Neural progenitor cell (in vitro differentiated cells): ENCODE data around the gene MGLL. TPM values are rescaled to one million over a fixed set of nuclear protein-coding genes. Genes with fewer than 3 reads are reported as not detected.
A peak's percentile ranks its signal among the peaks of the same experiment; 100 is the strongest.

Experiments used
- DNase-seq: peaks from one replicate; pipeline ENCODE4 v3.0.0-alpha.2; 2016; ENCODE audit warnings: low spot score
- H2AFZ ChIP-seq: fragments of 200-600 bp; sonication (generic); replicated peaks from 2 replicates; pipeline ENCODE4 v1.6.1; 2016; ENCODE audit warnings: antibody characterized with exemption
- H3F3A ChIP-seq: fragments of 200-600 bp; sonication (generic); 2 replicates; pipeline ENCODE4 v1.6.1; 2016; ENCODE audit warnings: antibody characterized with exemption, low read depth
- H3K27ac ChIP-seq: fragments of 200-600 bp; sonication (generic); 2 replicates; pipeline ENCODE4 v1.5.1; 2016; ENCODE audit warnings: mild to moderate bottlenecking
- H3K27me3 ChIP-seq: fragments of 200-600 bp; sonication (generic); 2 replicates; pipeline ENCODE4 v1.6.1; 2016; ENCODE audit warnings: mild to moderate bottlenecking, moderate library complexity
- H3K36me3 ChIP-seq: fragments of 200-600 bp; sonication (generic); 2 replicates; pipeline ENCODE4 v1.5.1; 2016
- H3K4me1 ChIP-seq: fragments of 200-600 bp; sonication (generic); 2 replicates; pipeline ENCODE4 v1.6.1; 2016; ENCODE audit warnings: mixed run types
- H3K4me2 ChIP-seq: fragments of 200-600 bp; sonication (generic); 2 replicates; pipeline ENCODE4 v1.6.1; 2016
- H3K4me3 ChIP-seq: fragments of 200-600 bp; sonication (generic); 2 replicates; pipeline ENCODE4 v1.5.1; 2016
- H3K79me2 ChIP-seq: fragments of 200-600 bp; sonication (generic); 2 replicates; pipeline ENCODE4 v1.6.1; 2016; ENCODE audit warnings: low read depth
- H3K9ac ChIP-seq: fragments of 200-600 bp; sonication (generic); 2 replicates; pipeline ENCODE4 v1.6.1; 2016
- H3K9me3 ChIP-seq: fragments of 200-600 bp; sonication (generic); 2 replicates; pipeline ENCODE4 v1.5.1; 2016; ENCODE audit warnings: low read depth
- H4K20me1 ChIP-seq: fragments of 200-600 bp; sonication (generic); 2 replicates; pipeline ENCODE4 v1.6.1; 2016; ENCODE audit warnings: low read depth
- H3K27ac Mint-ChIP-seq: 3 replicates; pipeline ENCODE4 v1.8.0; 2021; ENCODE audit warnings: mixed read lengths
- H3K27me3 Mint-ChIP-seq: 2 replicates; pipeline ENCODE4 v1.8.0; 2022; ENCODE audit warnings: low read depth, mild to moderate bottlenecking, inconsistent platforms, moderate library complexity, mixed read lengths; ENCODE audit not compliant: insufficient read depth
- H3K36me3 Mint-ChIP-seq: 3 replicates; pipeline ENCODE4 v1.8.0; 2021; ENCODE audit warnings: mixed read lengths
- H3K4me1 Mint-ChIP-seq: 3 replicates; pipeline ENCODE4 v1.8.0; 2021; ENCODE audit warnings: mixed read lengths
- H3K4me3 Mint-ChIP-seq: 3 replicates; pipeline ENCODE4 v1.8.0; 2021; ENCODE audit warnings: mild to moderate bottlenecking, moderate library complexity, mixed read lengths
- H3K9me3 Mint-ChIP-seq: 3 replicates; pipeline ENCODE4 v1.8.0; 2020; ENCODE audit warnings: mixed read lengths
- EZH2 ChIP-seq: fragments of 200-600 bp; sonication (generic); IDR thresholded peaks from 2 replicates; pipeline ENCODE4 v1.6.1; 2017; ENCODE audit warnings: antibody characterized with exemption, mild to moderate bottlenecking, moderate library complexity
- EZH2phosphoT487 ChIP-seq: fragments of 200-600 bp; sonication (generic); IDR thresholded peaks from 2 replicates; pipeline ENCODE4 v1.6.1; 2017; ENCODE audit warnings: antibody characterized with exemption
- total RNA-seq: library from RNA; depleted of rRNA; stranded (reverse); fragments of >200 nt; gene quantifications from 2 replicates; pipeline ENCODE4 v1.2.3, GENCODE V29; 2015; ENCODE audit warnings: low replicate concordance
- TF ChIP-seq, protein P1 (sequence below): fragments of 200-600 bp; sonication (generic); IDR thresholded peaks from 2 replicates; pipeline ENCODE4 v1.5.1; 2017; ENCODE audit warnings: antibody characterized with exemption, mild to moderate bottlenecking

The MGLL gene
- total RNA-seq, 1 donor from 2014 or later, result 0.15 TPM

DNA sequence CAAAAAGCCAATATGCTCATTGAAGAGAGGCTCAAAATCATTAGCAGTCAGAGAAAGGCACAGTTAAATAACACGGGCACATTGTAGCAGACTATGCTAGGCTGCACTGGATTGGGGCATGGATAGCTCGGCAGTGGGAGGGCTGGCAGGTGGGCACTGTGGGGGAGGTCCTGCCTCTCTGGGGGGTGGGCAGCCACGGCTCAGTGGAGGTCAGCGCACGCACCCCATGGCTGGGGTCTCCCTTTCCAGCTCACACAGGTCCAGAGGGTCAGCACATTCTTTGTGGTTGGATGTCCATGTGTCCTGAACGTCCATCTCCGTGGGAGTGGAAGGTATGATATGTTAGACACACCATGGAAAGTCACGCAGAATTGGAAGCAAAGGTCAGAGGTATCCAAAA is 18.4 kb upstream of the MGLL start:
- H3K27ac ChIP-seq, result no peak overlapping the region
- no peaks in the 10 kb centered on the region for H3K79me2 ChIP-seq
- no peak overlapping the region for H3K27ac Mint-ChIP-seq
- H4K20me1 ChIP-seq, result no peaks in the 10 kb centered on the region
- no peaks in the 10 kb centered on the region for H3K27me3 ChIP-seq
- TF ChIP-seq EZH2phosphoT487 (no peak), EZH2 (no peak)
- TF ChIP-seq, protein P1, sequence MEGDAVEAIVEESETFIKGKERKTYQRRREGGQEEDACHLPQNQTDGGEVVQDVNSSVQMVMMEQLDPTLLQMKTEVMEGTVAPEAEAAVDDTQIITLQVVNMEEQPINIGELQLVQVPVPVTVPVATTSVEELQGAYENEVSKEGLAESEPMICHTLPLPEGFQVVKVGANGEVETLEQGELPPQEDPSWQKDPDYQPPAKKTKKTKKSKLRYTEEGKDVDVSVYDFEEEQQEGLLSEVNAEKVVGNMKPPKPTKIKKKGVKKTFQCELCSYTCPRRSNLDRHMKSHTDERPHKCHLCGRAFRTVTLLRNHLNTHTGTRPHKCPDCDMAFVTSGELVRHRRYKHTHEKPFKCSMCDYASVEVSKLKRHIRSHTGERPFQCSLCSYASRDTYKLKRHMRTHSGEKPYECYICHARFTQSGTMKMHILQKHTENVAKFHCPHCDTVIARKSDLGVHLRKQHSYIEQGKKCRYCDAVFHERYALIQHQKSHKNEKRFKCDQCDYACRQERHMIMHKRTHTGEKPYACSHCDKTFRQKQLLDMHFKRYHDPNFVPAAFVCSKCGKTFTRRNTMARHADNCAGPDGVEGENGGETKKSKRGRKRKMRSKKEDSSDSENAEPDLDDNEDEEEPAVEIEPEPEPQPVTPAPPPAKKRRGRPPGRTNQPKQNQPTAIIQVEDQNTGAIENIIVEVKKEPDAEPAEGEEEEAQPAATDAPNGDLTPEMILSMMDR, result no peak
- H3K9me3 ChIP-seq, result no peaks in the 10 kb centered on the region
- H3K4me3 ChIP-seq, result no peak overlapping the region
- H3K27me3 Mint-ChIP-seq, result peaks cover 15% of the 10 kb centered on the region
- no peaks in the 10 kb centered on the region for H3K9me3 Mint-ChIP-seq
- no peak overlapping the region for H2AFZ ChIP-seq
- no peak overlapping the region for H3K9ac ChIP-seq
- H3K4me1 Mint-ChIP-seq, result peaks cover 3% of the 10 kb centered on the region
- no peaks in the 10 kb centered on the region for H3K36me3 Mint-ChIP-seq
- H3K36me3 ChIP-seq, result no peaks in the 10 kb centered on the region
- DNase-seq, result no peak
- no peak overlapping the region for H3K4me2 ChIP-seq
- peaks cover 11% of the 10 kb centered on the region for H3K4me1 ChIP-seq
- peaks cover 7% of the 10 kb centered on the region for H3F3A ChIP-seq
- no peak overlapping the region for H3K4me3 Mint-ChIP-seq

DNA sequence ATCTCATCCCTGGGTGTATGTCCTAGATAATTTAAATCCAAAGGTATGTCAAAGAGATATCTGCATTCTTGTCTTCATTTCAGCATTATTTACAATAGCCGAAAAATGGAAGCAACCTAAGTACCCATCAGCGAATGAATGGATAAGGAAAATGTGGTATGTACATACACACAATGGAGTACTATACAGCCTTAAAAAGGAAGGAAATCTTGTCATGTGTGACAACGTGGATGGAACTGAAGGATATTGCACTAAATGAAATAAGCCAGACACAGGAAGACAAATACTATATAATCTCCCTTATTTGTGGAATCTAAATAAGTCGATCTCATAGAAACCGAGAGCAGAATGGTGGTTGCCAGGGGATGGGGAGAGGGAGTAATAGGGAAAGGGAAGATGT is 16.8 kb upstream of the MGLL start:
- no peaks in the 10 kb centered on the region for H3K9me3 Mint-ChIP-seq
- Histone ChIP-seq H3K27ac (no peak overlapping the region), H3K4me1 (peaks cover 11% of the 10 kb centered on the region), H3K27me3 (no peaks in the 10 kb centered on the region), H3K36me3 (no peaks in the 10 kb centered on the region), H3K4me3 (no peak overlapping the region), H3K79me2 (no peaks in the 10 kb centered on the region), H3F3A (peaks cover 7% of the 10 kb centered on the region), H3K4me2 (no peak overlapping the region), H2AFZ (no peak overlapping the region), H3K9me3 (no peaks in the 10 kb centered on the region), H4K20me1 (no peaks in the 10 kb centered on the region), H3K9ac (no peak overlapping the region)
- H3K36me3 Mint-ChIP-seq, result no peaks in the 10 kb centered on the region
- H3K27ac Mint-ChIP-seq, result no peak overlapping the region
- H3K4me1 Mint-ChIP-seq, result peaks cover 8% of the 10 kb centered on the region
- no peak for DNase-seq
- TF ChIP-seq EZH2phosphoT487, result no peak
- TF ChIP-seq, protein P1, result no peak
- no peak overlapping the region for H3K4me3 Mint-ChIP-seq
- H3K27me3 Mint-ChIP-seq, result peaks cover 13% of the 10 kb centered on the region

DNA sequence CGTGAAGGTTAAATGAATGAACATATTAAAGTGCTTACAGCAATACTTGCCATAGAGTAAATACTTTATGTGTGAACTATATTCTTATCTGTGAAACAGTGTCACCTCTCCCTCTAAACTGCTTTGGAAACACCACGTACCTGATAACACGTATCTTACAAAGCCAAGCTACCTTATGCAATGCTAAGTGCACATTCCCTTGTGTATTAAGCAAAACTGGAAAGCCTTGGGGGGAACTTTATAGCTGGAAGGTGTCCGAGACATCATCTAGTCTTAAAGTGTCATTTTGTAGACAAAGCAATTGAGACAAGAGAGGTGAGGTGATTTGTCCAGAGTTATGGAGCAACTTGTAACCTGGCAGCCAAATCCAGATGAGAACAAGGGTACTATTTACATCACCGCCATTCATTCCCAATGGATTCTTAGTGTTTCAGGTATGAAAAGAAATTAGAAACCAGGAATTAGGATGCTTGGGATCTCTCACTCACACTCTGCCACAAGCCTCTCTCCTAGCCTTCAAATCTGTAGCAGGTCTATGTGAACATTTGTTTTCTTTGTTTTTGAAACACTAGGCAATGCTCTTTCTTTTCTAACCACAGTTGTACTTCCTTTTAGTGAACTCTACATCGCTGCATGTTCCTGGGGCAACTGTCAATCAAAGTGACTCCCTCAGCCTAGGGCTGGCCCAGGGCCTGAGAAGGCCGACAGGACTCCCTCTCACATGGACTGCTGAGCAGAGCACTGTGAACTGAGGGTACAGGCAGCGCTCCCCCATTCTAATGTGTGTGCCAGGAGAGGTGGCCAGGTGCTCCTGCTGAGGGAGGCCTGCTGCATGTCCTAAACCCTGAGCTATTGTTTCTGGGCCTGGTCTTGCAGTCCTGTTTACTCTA is 13.9 kb upstream of the MGLL start:
- DNase-seq, result no peak
- Histone ChIP-seq H4K20me1 (no peaks in the 10 kb centered on the region), H3K27me3 (no peaks in the 10 kb centered on the region), H3K9ac (no peak overlapping the region), H3K79me2 (no peaks in the 10 kb centered on the region), H2AFZ (peak overlapping the region; percentile 80), H3K4me1 (peaks cover 11% of the 10 kb centered on the region), H3K4me2 (peak overlapping the region; percentile 18), H3K4me3 (no peak overlapping the region), H3F3A (peaks cover 7% of the 10 kb centered on the region), H3K36me3 (no peaks in the 10 kb centered on the region), H3K27ac (peak overlapping the region; percentile 37), H3K9me3 (no peaks in the 10 kb centered on the region)
- no peak for TF ChIP-seq EZH2phosphoT487
- TF ChIP-seq EZH2, result no peak
- TF ChIP-seq, protein P1, result no peak
- peaks cover 15% of the 10 kb centered on the region for H3K27me3 Mint-ChIP-seq
- no peak overlapping the region for H3K27ac Mint-ChIP-seq
- peaks cover 8% of the 10 kb centered on the region for H3K4me1 Mint-ChIP-seq
- no peak overlapping the region for H3K4me3 Mint-ChIP-seq
- H3K36me3 Mint-ChIP-seq, result no peaks in the 10 kb centered on the region
- H3K9me3 Mint-ChIP-seq, result no peaks in the 10 kb centered on the region
